ENCODE measurements around the gene THAP7. TPM values are rescaled to one million over a fixed set of nuclear protein-coding genes. Genes with fewer than 3 reads are reported as not detected.

The THAP7 gene
- total and polyA plus RNA-seq, 2 donors (not counting 1 experiment from before 2014, with no cell fraction given): 37.7 to 70.1 TPM

DNA sequence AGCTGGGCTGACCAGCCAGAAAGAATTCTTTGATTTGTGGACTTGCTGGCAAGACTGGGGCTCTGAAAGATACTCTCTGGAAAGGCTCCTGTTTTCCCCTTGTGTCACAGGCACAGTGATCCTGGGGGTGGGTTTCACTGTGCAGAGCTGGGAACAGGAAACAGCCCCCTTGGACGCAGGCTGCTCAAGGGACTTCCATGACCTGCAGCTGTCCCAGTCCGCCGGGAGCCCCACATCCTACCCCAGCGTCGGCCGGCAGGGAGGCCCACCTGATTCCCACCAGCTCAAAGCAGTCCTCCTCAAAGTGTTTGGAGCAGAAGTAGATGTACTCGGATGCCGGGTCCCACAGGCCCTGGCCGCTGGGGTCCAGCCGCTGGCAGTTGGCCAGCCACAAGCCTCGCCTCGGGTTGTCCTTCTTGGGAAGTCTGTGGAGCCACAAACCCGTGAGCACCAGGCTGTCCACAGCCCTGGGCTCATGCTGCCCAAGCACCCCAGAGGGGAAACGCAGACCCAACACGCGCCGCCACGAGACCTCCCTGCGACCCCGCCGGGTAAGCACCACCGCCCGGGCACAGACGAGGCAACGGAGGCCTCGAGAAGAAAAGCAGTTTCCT is 824 bp downstream of the THAP7 start:
- ATAC-seq (ENCODE audit: low read depth): no peak
- Histone ChIP-seq H3K4me1 (ENCODE audit: control insufficient read depth in 2 of 2, insufficient read depth in 2 of 2, low read length in 2 of 2) (peaks cover 24 to 36% of the 10 kb centered on the region in 2 donors), H3K4me2 (replicated peaks; ENCODE audit: low read depth, low read length, poor library complexity, severe bottlenecking) (peak overlapping the region; percentile 97), H4K20me1 (ENCODE audit: control insufficient read depth, insufficient read depth, low read length, poor library complexity, severe bottlenecking) (peaks cover 24% of the 10 kb centered on the region), H3K27ac (ENCODE audit: low read length in 2 of 2) (peak overlapping the region; percentile 91 to 96), H3K4me3 (ENCODE audit: control extremely low read depth in 1 of 5, extremely low read depth in 1 of 5, insufficient read depth in 1 of 5, low read depth in 2 of 5, low read length in 4 of 5) (peak overlapping the region; percentile 17 to 99 (median 82)), H3K9ac (ENCODE audit: low read length) (peak overlapping the region; percentile 88), H3K36me3 (replicated peaks in 1 of 2; ENCODE audit: control extremely low read depth in 1 of 2, control insufficient read depth in 1 of 2, extremely low read depth in 1 of 2, insufficient read depth in 2 of 2, low read length in 1 of 2) (peaks cover 0 to 24% of the 10 kb centered on the region in 2 experiments), H3K27me3 (replicated peaks in 1 of 4; ENCODE audit: control extremely low read depth in 1 of 4, control insufficient read depth in 3 of 4, insufficient read depth in 4 of 4, low read length in 3 of 4) (no peaks in the 10 kb centered on the region), H2AFZ (ENCODE audit: insufficient read depth, low read depth, low read length, poor library complexity, severe bottlenecking) (peak overlapping the region; percentile 89), H3K79me2 (ENCODE audit: control insufficient read depth, insufficient read depth, low read length) (peaks cover 21% of the 10 kb centered on the region), H3K9me3 (ENCODE audit: control extremely low read depth in 1 of 3, control insufficient read depth in 2 of 3, insufficient read depth in 1 of 3, low read length in 2 of 3) (peaks cover 0 to 5% (median 0%) of the 10 kb centered on the region in 3 donors)
- peak; percentile 37 for DNase-seq
- H3K27me3 Mint-ChIP-seq: no peaks in the 10 kb centered on the region
- H3K9me3 Mint-ChIP-seq (ENCODE audit: insufficient read depth): no peaks in the 10 kb centered on the region
- TF ChIP-seq, protein P1, sequence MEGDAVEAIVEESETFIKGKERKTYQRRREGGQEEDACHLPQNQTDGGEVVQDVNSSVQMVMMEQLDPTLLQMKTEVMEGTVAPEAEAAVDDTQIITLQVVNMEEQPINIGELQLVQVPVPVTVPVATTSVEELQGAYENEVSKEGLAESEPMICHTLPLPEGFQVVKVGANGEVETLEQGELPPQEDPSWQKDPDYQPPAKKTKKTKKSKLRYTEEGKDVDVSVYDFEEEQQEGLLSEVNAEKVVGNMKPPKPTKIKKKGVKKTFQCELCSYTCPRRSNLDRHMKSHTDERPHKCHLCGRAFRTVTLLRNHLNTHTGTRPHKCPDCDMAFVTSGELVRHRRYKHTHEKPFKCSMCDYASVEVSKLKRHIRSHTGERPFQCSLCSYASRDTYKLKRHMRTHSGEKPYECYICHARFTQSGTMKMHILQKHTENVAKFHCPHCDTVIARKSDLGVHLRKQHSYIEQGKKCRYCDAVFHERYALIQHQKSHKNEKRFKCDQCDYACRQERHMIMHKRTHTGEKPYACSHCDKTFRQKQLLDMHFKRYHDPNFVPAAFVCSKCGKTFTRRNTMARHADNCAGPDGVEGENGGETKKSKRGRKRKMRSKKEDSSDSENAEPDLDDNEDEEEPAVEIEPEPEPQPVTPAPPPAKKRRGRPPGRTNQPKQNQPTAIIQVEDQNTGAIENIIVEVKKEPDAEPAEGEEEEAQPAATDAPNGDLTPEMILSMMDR (IDR thresholded peaks at IDR 0.05): no peak
- TF ChIP-seq EZH2 (IDR thresholded peaks at IDR 0.05; ENCODE audit: borderline replicate concordance, insufficient read depth, low read depth, low read length, poor library complexity, severe bottlenecking): no peak
- peaks cover 32% of the 10 kb centered on the region for H3K4me1 Mint-ChIP-seq
- 4% methylated on average over 26 of the region's 26 CpGs for WGBS (ENCODE audit: insufficient coverage)
- peak overlapping the region; percentile 99 for H3K27ac Mint-ChIP-seq
- intact Hi-C loops (cut with micrococcal nuclease): loop anchor here (5.0 kb wide), 3 partner anchors 641 to 884 kb away; partner anchors contain the start of genes RANBP1, SDF2L1 and TRMT2A
- ChIA-PET CTCF (no interaction called here), POLR2A (no interaction called here)
- peak overlapping the region; percentile 95 for H3K4me3 Mint-ChIP-seq
